ENCODE measurements around the gene RAB11FIP4. TPM values are rescaled to one million over a fixed set of nuclear protein-coding genes. Genes with fewer than 3 reads are reported as not detected.

Gene RAB11FIP4
- total and polyA plus RNA-seq, 4 donors = 5.2 to 19.1 (median 12.8) TPM

GRCh38 chr17:31488264-31488981 is 96.9 kb downstream of the RAB11FIP4 start:
- Histone ChIP-seq H3K36me3 (ENCODE audit: control insufficient read depth in 4 of 4, insufficient read depth in 4 of 4, low read length in 4 of 4) (no peaks in the 10 kb centered on the region), H3K4me3 (peak overlapping the region; percentile 47), H3K4me1 (ENCODE audit: control insufficient read depth in 5 of 5, insufficient read depth in 5 of 5, low read length in 5 of 5) (peaks cover 0 to 15% (median 12%) of the 10 kb centered on the region in 5 donors), H3K9ac (ENCODE audit: insufficient read depth in 1 of 2, low read length in 2 of 2) (no peak overlapping the region), H3K27ac (ENCODE audit: low read depth in 1 of 2, low read length in 1 of 2) (peak overlapping the region; percentile 25 to 80), H3K9me3 (ENCODE audit: control insufficient read depth in 4 of 4, insufficient read depth in 3 of 4, low read length in 3 of 4) (no peaks in the 10 kb centered on the region), H3K27me3 (ENCODE audit: control insufficient read depth in 3 of 3, insufficient read depth in 3 of 3, low read length in 2 of 3) (peaks cover 0 to 24% (median 23%) of the 10 kb centered on the region in 3 donors)
- ATAC-seq (ENCODE audit: insufficient read depth, low FRiP score) (no peak), DNase-seq (peak in 1 of 3 donors; percentile 16)
- no peak for TF ChIP-seq CTCF (IDR thresholded peaks at IDR 0.05; ENCODE audit: control extremely low read depth, extremely low read depth)
- 4 to 6% methylated on average over 49 to 62 of the region's 62 CpGs for WGBS, 2 donors

DNA sequence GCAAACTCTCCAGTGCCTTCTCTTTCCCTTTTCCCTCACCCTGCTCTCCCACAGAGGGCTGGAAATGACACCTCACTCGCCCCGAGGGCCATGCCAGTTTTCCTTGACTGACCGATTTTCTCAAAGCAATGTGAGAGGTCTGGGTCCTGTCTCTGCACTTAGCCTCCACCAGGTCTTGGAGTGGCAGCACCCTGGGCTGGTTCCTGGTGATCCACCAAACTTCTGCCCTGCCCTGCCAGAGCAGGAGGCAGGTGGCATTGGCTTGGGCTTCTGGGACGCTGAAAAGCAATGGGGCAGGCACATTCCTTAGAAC is 97.5 kb downstream of the RAB11FIP4 start:
- no peaks in the 10 kb centered on the region for H3K9me3 ChIP-seq (ENCODE audit: control insufficient read depth in 4 of 4, insufficient read depth in 3 of 4, low read length in 3 of 4)
- H3K9ac ChIP-seq (ENCODE audit: insufficient read depth in 1 of 2, low read length in 2 of 2) = no peak overlapping the region
- WGBS, 2 donors = 36 to 47% methylated on average over 4 of the region's 4 CpGs
- peaks cover 0 to 24% (median 23%) of the 10 kb centered on the region in 3 donors for H3K27me3 ChIP-seq (ENCODE audit: control insufficient read depth in 3 of 3, insufficient read depth in 3 of 3, low read length in 2 of 3)
- H3K36me3 ChIP-seq (ENCODE audit: control insufficient read depth in 4 of 4, insufficient read depth in 4 of 4, low read length in 4 of 4) = no peaks in the 10 kb centered on the region
- H3K4me1 ChIP-seq (ENCODE audit: control insufficient read depth in 5 of 5, insufficient read depth in 5 of 5, low read length in 5 of 5) = peaks cover 0 to 15% (median 13%) of the 10 kb centered on the region in 5 donors
- peak overlapping the region; percentile 47 for H3K4me3 ChIP-seq
- TF ChIP-seq CTCF (IDR thresholded peaks at IDR 0.05; ENCODE audit: control extremely low read depth, extremely low read depth) = no peak
- no peak for DNase-seq
- peak overlapping the region in 1 of 2 donors; percentile 80 for H3K27ac ChIP-seq (ENCODE audit: low read depth in 1 of 2, low read length in 1 of 2)
- ATAC-seq (ENCODE audit: insufficient read depth, low FRiP score) = no peak

- Histone ChIP-seq H3K9me3 (ENCODE audit: control insufficient read depth in 4 of 4, insufficient read depth in 3 of 4, low read length in 3 of 4) (no peaks in the 10 kb centered on the region), H3K27me3 (ENCODE audit: control insufficient read depth in 3 of 3, insufficient read depth in 3 of 3, low read length in 2 of 3) (peaks cover 0 to 24% (median 23%) of the 10 kb centered on the region in 3 donors), H3K4me3 (no peak overlapping the region), H3K27ac (ENCODE audit: low read depth in 1 of 2, low read length in 1 of 2) (peak overlapping the region in 1 of 2 donors; percentile 29), H3K9ac (ENCODE audit: insufficient read depth in 1 of 2, low read length in 2 of 2) (no peak overlapping the region), H3K36me3 (ENCODE audit: control insufficient read depth in 4 of 4, insufficient read depth in 4 of 4, low read length in 4 of 4) (no peaks in the 10 kb centered on the region), H3K4me1 (ENCODE audit: control insufficient read depth in 5 of 5, insufficient read depth in 5 of 5, low read length in 5 of 5) (peaks cover 0 to 15% (median 13%) of the 10 kb centered on the region in 5 donors)
- ATAC-seq (ENCODE audit: insufficient read depth, low FRiP score) (no peak), DNase-seq (no peak)
- 71 to 80% methylated on average over 16 of the region's 16 CpGs for WGBS, 2 donors
- no peak for TF ChIP-seq CTCF (IDR thresholded peaks at IDR 0.05; ENCODE audit: control extremely low read depth, extremely low read depth)
Measured at GRCh38 chr17:31489295-31490018, 98.0 kb downstream of the RAB11FIP4 start.

All from lung (tissue), 12 donors.